HG03558 (cell line): ENCODE measurements around the gene CRISP1.
"Not testable (repeated sequence)": the region's sequence is repeated elsewhere in the genome, so short reads cannot be mapped to it uniquely, and the experiment has no call there.

Experiments used
- ATAC-seq: cut with Tn5 transposase; IDR thresholded peaks from one replicate; pipeline ENCODE4 v1.9.1; 2021; ENCODE audit warnings: moderate number of reproducible peaks; ENCODE audit not compliant: unreplicated experiment; ENCODE audit errors: extremely low read depth

The CRISP1 gene

DNA sequence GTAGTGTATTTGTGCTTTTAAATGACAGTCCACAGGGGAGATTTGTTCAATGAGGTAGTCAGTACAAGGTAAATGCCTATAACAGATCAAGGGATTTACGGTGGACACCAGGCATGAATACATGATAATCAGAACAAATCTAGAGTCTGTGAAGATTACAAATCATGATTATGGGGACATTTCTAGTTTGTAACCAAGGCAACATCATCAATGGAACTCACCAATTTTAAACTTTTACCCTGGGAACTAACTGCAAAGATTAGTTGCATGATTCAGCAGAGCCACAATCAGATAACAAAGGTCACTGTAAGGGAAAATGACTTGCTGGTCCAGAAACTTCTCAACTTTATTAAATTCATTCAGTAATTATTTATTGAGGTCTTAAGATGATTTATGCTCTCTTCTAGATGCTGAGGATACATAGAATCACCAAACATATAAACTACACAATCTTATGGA, at the start of gene CRISP1:
Gene CRISP1 (minus strand): TSS at position 51 of the 459 bp plus-strand sequence. CDS start 9,135 bp downstream, outside the sequence.
- no peak for ATAC-seq

DNA sequence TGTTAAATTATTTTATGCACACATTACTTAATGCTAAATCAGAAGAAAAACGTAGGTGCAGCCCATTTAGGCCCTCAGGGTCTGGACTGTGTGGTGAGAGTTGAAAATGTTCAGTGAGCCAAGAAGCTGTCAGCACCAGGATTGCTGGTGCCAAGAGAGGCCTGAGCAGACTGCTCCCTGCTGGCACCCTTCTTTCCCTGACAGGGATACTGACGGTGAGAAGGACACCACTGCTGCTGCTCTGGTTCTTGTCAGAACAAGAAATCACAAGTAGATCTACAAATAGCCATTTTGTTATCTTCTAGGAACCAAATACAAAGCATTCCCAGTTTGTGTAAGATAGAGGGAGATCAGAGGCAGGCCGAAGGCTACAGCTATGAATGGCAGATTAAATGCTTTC, 48.7 kb upstream of the CRISP1 start:
- ATAC-seq, result no peak

- ATAC-seq, result no peak
Measured at GRCh38 chr6:49913636-49914375, 47.5 kb upstream of the CRISP1 start.

GRCh38 chr6:49912196-49912595, 45.9 kb upstream of the CRISP1 start:
- no peak for ATAC-seq

- no peak for ATAC-seq
Measured at GRCh38 chr6:49911252-49911651, 44.9 kb upstream of the CRISP1 start.

GRCh38 chr6:49909563-49909962, 43.2 kb upstream of the CRISP1 start:
- no peak for ATAC-seq

DNA sequence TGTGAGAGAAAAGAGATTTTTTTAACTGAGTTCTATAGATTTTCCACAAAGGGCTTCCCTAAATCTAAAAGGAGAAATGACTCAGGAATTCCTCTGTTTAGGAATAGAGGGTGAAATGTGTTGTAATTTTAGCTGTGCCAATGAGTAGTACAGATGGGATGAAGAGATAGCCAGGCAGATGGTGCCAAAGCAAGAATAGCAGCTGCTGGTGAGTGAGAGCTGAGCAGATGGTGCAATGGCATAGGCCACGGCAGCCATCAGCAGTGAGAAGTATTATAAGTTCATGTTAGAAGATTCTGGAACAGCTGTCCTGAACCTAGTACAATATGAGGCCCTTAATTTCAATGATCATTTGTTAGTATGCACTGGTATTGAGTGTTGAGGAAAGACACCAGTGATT, 40.2 kb upstream of the CRISP1 start:
- no peak for ATAC-seq

DNA sequence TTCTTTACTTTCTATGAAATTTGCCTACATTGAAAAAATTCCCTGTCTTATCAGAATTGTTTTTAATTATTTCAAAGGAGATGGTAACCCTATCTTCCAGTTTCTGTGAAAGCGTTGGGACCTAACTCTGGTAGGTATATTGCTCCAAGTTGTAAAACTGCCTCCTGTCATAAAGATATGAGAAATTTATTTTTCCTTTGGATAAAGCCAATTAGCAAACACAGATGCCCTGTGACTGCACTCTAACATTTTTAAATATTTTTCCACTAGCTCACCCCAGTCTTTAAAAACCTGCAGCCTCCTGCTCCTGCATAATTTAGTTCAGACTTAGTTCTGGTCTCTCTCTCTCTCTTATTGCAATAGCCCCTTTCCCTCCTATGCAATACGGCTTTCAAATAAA, 39.0 kb upstream of the CRISP1 start:
- ATAC-seq, result no peak

DNA sequence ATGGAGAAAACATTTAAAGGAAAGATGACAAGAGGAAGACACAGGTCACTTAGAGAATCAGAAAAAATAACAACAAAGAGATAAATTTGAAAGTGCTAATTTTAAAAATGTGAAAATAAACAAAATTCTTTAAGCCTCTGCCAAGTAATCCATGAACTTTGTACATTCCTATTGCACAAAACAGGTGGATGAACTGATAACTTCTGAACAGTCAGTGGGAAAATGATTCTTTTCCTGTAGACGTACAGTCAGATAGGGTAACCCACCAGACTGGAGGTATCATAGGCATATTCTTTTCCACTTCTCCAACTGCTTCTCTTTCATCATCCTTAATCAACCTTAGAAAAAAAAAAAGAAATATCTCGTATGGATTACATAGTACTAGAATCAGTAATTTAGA, 36.5 kb upstream of the CRISP1 start:
- ATAC-seq, result no peak

- ATAC-seq, result no peak
Measured at GRCh38 chr6:49898904-49899566, 32.7 kb upstream of the CRISP1 start.

DNA sequence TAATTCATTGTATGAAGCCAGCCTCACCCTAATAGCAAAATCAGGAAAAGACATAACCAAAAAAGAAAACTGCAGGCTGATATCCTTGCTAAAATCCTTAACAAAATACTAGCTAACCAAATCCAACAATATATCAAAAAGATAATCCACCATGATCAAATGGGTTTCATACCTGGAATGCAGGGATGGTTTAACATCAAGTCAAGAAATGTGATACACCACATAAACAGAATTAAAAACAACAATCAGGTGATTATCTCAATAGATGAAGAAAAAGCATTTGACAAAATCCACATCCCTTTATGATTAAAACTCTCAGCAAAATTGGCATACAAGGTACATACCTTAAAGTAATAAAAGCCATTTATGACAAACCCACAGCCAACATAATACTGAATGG, 29.2 kb upstream of the CRISP1 start:
- ATAC-seq, result not testable (repeated sequence)

GRCh38 chr6:49892280-49892679, 25.9 kb upstream of the CRISP1 start:
- no peak for ATAC-seq

GRCh38 chr6:49890988-49891387, 24.7 kb upstream of the CRISP1 start:
- ATAC-seq, result no peak

DNA sequence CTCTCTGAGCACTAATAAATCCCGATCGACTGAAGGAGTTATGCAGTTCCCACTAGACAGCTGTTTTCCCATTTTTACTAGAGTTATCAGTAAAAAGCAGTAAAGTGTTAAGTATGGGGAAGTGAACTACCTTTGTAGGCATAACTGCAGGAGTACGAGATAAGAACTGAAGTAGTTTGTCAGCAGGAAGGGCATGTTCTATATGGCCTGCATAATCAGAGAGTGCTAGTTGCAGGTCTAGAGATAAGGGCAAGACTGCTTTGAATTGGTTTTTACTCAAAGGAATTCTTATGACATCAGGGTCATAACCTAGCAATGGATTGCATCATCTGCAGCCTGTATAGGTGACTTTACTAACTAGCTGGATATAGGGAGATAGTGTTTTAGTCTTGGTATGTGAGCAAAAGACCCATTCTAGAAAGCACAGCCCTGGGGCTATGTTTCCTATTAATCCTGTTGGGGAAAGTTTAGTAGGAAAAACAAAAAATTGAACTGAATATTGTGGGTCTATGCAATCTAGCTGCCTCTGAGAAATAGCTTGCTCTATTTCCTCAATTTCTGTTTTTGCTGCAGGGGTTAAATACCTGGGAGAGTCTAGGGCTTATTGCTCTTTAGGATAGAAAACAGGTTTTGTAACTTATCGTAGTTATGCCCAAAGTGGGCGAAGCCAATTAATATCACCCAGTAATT, 22.6 kb upstream of the CRISP1 start:
- no peak for ATAC-seq

DNA sequence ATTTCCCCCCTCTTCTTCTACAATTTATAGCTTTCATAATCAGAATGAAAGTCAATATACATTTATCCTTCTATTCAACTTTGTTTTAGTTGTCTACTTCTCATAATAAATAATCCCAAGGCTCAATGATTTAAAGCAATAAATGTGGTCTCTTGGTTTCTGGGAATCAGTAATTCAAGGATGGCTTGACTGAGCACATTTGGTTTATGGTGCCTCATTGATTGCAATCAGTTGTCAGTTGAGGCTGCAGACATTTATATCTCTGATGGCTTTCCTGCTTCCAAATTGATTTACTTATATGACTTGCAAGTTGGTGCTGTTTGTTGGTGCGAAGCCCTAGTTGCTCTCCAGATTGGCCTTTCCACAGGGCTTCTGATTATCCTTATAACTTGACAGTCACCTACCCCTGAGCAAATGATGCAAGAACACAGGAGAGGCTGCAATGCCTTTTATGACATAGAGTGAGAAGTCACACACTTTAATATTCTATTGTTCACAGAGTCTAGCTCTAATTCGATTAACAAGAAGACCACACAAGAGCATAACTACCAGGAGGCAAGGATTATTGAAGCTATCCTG, 2.7 kb upstream of the CRISP1 start:
- ATAC-seq, result no peak

DNA sequence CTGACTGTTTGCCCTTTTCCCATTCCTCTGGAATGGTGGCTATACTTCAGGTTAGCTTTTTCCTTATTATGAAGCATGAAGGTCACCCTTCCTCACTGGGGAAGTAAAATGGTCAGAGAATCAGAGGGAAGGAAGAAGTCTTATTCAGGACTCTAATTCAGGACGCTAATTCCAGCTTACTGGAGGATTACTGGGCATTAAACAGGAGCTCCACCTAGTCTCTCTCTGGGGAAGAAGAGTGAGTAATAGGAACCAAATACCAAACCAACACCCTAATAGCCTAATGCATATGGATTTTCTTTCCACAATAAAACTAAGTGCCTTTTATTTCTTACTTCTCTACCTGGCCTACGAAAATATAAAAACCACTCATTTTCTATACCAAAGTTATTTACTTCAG, 10.1 kb downstream of the CRISP1 start:
- no peak for ATAC-seq

DNA sequence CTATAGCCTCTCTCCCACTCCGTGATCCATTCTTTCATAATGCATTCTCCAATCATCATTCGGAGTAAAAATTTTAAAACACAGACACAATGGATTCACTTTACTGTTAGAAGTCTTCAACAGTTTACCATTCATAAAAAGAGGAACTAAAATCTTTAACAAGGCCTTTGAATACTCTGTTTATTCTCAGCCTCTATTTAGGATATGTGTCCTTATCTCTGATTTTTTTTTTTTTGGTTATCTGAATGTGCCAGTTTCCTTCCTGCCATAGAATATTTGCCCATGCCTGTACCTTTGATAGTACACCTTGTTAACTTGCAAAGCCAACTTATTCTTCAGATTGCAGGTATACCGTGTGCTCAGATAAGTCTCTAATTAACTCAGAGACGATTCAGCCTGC, 11.1 kb downstream of the CRISP1 start:
- no peak for ATAC-seq

GRCh38 chr6:49852975-49853374, 13.4 kb downstream of the CRISP1 start:
- ATAC-seq, result no peak

GRCh38 chr6:49849213-49849907, 17.0 kb downstream of the CRISP1 start:
- peak; percentile 76 for ATAC-seq

DNA sequence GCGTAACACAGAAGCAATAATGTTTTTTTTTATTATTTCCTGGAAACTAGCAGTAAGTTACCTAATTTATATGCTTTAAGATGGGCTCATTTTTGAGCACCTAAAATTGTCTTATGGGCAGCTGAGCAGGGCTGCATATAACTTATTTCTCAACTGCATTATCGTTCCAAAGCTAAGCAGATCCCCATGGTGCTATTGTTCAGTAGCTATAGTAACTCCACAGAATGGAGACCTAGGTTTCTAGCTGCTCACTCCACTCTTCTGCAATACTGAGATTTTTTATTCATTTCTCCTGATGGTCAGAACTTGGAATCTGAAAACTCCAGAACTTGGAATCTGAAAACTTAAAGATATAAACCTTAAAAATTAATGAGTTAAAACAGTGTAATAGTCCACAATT, 18.7 kb downstream of the CRISP1 start:
- no peak for ATAC-seq
